ENCODE data around the gene SCGB1A1.
"Not testable (repeated sequence)": the region's sequence is repeated elsewhere in the genome, so short reads cannot be mapped to it uniquely, and the experiment has no call there.

Gene SCGB1A1

DNA sequence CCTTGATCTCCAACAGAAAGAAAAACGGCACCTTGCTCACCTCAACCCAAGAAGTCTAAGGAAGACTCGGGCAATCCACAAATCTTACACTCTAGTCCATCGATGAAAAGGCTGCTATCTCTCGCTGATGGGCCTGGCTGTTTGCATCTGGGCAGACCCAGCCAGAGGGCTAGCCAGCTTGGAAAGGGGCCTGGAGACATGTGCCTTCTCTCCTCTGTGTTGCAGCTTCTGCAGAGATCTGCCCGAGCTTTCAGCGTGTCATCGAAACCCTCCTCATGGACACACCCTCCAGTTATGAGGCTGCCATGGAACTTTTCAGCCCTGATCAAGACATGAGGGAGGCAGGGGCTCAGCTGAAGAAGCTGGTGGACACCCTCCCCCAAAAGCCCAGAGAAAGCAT, 3.2 kb downstream of the SCGB1A1 start:
- DNase-seq (ENCODE audit: low spot score): no peak

DNA sequence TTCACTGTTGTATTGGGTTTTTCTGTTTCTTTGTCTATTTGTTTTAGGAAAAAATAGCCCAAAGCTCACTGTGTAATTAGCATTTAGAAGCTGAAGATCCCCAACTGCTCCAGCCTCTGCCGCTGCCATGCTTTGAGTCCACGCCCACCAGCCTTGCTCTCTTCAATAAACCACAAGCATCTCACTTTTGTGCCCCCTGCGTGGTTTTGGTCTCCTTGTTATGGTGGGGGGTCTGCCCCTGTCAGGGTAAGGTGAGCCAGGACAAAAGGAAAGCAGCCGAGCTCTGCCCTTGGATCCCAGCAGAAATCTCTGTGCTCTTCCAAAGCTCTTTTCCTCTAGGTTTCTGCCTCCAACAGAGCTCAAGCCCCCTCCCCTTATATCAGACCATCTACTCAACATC, 4.2 kb downstream of the SCGB1A1 start:
- no peak for DNase-seq (ENCODE audit: low spot score)

DNA sequence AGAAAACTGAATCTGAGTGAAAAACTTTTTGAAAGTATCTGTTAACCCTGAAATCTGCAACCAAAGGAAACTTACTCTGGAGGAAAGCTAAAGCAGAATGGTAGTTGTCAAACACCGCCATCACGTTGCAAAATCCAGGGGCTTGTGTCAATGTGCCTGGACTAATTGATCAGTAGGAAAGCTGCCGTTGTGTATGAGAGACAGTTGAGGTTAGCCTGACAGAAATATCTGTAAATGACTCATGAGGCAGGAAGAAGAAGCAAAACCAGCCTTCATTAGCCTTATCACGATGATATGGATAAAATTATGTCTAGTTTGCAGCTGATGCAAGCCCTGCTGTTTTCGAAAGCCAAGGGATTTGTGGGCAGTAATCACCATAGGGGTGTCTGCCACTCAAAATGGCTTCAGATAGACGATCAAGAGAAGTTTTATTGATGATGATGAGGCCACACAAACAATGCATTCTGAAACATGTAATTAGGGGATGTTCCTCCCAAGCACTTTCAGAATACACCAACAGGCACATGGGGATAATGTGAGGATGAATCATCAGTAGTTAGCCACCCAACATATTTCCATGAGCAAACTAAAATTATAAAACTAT, 8.9 kb downstream of the SCGB1A1 start:
- DNase-seq (ENCODE audit: low spot score): no peak

DNA sequence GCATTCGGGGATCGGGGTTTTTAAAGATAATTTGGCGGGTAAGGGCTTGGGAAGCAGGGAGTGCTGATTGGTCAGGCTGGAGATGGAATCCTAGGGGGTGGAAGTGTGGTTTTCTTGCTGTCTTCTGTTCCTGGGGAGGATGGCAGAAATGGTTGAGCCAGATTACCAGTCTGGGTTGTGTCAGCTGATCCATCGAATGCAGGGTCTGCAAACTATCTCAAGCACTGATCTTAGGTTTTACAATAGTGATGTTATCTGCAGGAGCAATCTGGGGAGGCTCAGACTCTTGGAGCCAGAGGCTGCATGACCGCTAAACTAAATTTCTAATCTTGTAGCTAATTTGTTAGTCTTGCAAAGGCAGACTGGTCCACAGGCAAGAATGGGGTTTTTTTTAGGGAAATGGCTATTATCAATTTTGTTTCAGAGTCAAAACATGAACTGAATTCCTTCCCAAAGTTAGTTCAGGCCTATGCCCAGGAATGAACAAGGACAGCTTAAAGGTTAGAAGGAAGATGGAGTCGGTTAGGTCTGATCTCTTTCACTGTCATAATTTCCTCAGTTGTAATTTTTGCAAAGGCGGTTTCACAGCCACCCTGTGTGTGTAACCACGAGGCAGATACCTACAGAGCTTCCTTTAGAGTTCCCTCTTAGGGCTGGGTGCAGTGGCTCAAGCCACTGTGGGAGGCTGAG, 10.2 kb downstream of the SCGB1A1 start:
- DNase-seq (ENCODE audit: low spot score): no peak

DNA sequence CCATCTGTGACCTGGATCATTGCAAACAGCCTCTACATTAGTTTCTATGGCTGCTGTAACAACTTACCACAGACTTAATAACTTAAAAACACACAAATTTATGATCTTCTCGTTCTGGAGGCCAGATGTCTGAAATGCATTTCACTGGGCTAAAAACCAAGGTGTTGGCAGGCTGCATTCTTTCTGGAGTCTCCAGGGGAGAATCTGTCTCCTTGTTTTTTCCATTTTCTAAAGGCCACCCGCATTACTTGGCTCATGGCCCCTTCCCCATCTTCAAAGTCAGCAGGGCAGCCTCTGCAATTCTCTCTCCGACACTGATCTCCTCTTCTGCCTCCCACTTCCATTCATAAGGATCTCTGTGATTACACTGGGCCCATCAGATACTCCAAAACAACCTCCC, 11.6 kb downstream of the SCGB1A1 start:
- DNase-seq (ENCODE audit: low spot score): no peak

DNA sequence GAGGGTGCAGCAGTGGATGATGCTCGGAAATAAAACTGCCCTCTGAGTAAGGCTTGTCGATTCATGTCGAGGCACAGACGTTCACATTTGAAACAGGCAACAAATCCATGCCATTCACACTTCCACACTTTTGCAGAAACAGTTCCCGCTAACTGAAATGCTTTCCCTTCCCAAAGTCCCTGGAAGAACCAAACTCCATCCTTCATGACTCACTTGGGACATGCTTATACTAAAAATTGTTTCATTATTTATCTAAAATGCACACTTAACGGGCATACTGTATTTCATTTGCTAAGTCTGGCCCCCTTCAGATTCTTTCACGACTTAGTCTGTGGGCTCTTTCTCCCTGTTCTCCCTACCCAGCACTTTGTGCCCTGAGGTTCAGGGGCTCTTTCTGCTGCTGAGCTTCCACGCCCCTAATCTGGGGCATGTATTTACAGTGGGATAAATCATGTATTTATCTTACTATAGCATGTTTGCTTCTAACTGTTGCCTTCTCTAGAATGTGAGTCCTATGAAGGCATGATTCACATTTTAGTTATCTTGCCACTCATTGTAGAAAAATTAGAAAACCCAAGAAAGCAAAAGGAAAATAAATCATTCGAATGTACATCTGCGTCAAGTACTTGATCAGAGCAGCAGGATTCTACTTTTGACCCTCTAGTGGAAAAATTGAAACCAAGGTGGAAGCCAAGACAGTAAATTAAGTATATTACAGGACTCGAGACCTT, 12.5 kb downstream of the SCGB1A1 start:
- no peak for DNase-seq (ENCODE audit: low spot score)

DNA sequence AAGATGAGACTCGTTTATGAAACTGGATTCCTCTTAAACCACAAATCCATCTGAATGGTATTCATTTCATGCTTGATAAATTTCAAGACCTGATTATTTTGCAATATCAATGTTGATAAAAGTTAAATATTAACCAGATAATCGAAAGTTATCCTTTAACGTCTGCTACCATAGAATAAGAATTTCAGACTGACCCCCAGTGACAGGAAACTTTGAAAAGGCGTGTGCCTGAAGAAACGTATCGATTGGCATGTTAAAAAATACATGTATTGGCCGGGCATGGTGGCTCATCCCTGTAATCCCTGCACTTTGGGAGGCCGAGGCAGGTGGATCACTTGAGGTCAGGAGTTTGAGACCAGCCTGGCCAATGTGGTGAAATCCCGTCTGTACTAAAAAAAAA, 13.9 kb downstream of the SCGB1A1 start:
- peak; percentile 32 for DNase-seq (ENCODE audit: low spot score)

DNA sequence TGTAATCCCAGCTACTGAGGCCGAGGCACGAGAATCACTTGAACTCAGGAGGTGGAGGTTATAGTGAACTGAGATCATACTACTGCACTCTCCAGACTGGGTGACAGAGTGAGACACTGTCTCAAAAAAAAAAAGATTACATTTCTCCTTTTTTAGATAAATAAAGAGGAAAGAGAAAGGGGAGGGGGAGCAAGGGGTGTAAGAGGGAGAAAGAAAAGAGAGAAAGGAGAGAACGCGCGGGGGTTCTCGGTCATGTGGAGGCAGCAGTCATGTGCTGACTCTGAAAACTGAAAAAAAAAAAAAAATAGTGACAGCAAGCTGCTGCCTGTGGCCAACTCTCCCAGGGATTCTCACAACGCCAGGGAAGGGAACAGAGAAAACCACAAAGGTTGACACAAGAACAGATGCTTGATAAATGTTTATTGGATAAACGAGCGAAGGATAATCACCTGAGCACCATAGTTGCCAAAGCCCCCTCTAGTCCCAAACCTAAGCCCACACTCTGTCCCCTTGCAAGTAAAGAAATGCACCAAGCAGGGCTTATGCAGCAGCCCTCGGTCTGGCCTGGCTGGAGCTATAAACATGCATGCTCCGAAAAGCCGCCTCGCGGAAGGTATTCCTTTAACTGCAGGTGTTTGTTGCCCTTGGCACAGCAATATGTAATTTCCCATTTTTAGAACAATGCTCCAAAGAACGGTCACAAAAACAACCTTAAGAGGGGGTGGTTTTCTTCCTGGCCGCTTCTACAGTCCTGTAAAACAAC, 14.5 kb downstream of the SCGB1A1 start:
- no peak for DNase-seq (ENCODE audit: low spot score)

DNA sequence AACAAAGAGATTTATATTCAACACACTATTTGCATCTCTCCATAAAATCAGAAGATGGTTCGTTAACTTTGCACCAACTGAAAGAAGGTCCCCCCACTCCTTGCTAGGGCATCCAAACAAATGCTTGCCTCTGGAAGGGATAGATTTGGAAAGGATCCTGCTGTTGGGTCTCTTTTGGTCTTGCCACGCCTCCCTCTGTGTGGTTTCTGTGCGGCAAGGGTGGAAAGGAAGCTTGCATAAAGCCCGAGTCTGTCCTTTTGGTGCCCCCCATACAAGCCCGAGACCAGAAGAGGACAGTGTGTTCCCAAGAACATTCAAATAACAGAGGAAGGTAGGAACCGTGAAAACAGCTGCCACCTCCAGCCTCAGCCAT, 15.1 kb downstream of the SCGB1A1 start:
- no peak for DNase-seq (ENCODE audit: low spot score)

DNA sequence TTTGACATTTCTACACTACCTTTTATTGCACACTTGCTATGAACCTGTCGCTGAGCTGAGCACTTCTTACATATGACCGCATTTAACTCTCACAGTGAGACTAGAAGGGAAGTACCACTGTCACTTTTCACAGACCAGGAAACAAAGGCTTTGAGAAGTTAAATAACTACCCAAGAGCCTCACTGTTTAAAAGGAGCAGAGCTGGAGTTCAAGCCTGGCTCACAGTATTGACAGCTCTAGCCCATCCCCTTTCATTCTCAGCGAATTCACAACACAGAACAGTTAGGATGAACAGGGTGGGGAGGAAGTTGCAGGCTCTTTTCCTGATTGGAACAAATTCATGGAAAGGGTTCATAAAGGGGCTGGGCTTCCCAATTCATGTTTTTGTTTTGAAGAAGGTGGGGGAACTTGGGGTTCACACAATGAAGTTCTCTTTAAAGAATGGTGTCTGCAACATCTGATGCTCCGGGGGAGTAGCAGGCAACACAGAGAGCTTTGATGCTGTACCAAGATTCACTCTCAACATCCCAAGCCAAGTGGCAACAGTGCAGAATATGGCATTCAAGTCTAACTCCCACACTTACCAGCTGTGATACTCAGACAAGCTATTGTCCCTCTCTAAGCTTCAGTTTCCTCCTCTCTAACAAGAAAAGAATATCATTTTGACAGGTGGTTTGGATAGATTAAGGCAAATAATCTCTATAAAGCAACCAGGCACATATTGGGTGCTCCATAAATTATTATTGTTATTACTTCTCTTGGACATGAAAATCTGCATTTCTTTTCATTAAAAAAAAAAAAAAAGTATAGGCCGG, 17.2 kb downstream of the SCGB1A1 start:
- DNase-seq (ENCODE audit: low spot score): no peak

DNA sequence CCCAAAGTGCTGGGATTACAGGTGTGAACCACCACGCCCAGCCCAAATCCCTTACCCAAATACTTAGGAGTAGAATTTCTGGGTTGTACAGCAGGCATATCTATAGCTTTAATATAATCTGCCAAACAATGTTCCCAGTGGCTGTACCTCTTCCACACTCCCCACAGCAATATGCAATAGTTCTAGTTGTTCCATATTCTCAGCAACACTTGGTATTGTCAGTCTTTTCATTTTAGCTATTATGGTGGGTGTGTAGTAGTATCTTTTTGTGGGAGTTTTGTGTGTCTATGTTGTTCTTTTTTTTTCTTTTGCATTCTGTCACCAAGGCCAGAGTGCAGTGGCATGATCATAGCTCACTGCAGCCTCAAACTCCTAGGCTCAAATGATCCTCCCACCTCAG, 18.8 kb downstream of the SCGB1A1 start:
- no peak for DNase-seq (ENCODE audit: low spot score)

DNA sequence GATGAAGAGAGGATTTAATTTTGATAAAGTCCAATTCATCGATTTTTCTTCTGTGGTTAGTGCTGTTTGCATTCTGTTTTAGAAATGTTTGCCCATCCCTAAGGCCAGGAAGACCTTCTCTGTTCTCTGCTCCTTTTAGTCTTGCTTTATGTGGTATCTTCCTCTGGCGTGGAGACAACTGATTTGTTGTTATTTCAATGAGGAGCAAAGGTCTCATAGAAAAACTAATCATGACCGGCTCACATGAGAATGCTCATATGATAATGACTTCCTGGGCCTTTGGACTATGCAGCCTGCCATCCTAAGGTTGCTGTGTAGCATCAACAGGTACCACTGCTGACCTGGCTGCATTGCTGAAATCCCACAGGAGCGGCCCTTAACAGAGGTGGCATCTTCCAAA, 19.8 kb downstream of the SCGB1A1 start:
- DNase-seq (ENCODE audit: low spot score): no peak

DNA sequence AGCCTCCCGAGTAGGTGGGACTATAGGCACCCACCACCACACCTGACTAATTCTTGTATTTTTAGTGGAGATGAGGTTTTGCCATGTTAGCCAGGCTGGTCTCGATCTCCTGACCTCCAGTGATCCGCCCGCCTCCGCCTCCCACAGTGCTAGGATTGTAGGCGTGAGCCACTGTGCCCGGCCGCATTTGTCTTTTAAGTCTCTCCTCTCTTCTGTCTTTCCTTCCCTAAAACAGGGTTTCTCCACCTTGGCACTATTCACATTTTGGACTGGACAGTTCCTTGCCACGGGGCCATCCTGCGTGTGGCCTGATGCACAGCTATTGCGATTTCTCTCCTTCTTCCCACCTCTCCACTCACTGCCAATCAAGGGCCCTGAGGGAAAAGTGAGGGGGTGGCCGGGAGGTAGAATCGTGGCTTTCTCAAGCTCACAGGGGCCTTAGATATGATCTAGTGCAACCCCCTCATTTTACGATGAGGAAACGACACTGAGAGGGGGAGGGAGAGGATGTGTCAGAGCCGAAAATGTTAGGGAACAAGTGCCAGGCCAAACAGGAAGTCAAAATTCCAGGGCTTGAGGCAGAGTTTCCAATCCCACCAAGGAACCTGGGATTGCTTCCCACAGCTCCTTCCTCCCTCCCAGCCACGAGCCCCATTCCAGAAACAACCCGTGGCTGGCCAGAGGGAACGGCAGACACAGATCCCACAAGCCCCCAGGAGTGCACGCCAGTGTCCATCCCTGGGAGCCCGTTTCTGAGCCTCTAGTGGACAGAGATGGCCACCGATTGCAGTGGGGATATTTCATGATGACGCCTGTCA, 21.2 kb downstream of the SCGB1A1 start:
- DNase-seq (ENCODE audit: low spot score): no peak

DNA sequence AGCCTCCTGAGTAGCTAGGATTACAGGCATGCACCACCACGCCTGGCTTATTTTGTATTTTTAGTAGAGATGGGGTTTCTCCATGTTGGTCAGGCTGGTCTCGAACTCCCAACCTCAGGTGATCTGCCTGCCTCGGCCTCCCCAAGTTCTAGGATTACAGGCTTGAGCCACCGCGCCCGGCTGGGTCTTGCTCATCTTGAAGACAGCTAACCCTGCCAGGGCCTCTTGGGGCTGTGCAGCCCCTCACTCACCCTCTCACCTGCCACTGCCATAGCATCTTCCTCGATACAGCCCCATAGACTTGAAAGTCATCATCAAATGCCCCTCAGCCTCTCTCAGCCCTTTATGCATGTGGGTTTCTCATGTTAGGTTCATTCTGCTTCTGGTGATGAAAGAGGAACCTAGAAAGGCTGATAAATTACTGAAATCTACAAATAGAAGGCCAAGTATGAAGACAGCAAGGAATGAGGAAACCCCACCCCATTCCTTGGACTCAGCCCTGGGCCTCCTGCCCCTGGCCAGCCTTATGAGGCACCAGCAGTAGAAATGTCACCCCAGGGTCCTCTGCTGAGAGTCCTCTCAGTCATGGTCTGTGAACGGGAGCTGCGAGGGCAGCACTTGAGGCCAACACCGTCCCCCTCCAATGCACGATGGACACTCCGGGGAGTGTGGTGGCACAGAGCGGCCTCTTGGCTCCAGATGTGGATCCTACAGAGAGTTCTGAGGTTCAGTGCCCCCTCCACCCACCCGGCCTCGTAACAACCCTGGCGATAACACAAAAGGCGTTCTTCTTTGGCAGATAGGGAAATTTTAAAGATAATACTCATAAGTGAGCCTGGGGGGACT, 24.8 kb downstream of the SCGB1A1 start:
- no peak for DNase-seq (ENCODE audit: low spot score)

DNA sequence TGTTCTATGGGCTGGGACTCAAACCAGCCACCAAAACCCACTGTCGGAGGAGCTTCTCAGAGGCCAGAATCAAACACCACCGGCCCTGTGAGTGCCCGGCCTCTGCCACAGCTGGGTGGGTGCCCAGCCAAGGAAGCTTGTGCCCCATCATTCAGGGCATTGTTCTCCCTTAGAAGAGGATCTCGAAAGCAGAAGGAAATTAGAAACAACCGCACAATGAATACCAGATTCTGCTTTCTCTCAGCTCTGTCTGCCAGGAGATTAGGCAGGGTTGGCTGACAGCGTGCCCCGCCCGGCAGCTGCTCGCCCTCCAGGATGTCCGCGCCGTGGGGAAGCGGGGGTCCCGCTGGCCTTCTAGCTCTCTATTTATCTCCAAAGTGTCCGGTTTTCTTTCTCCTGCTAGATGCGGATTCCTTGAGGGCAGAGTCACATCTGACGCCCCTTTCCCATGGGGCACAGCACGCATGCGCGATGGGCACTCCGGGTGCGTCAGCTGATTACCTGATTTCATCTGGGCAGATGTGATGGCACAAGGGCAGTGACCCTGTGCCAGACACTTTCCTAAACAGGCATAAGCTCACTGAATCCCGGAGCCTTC, 25.5 kb downstream of the SCGB1A1 start:
- no peak for DNase-seq (ENCODE audit: low spot score)

DNA sequence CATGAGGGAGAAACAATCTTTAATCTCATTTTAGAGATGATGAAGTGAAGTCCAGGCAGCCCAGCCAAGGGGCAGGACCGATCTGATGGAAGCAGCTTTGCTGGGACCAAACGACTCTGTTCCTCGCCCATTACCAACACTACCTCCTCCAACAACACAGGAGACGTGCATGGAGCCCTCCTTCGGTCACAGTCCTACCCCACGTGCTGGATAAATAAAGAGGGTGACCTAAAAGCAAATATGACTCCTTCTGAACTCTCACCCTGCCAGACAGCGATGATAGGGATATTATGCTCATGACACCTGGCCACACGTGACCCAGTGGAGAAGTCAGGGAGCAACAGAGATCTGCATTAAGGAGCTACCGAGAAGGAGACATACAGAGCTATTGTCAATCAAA, 26.0 kb downstream of the SCGB1A1 start:
- DNase-seq (ENCODE audit: low spot score): no peak

DNA sequence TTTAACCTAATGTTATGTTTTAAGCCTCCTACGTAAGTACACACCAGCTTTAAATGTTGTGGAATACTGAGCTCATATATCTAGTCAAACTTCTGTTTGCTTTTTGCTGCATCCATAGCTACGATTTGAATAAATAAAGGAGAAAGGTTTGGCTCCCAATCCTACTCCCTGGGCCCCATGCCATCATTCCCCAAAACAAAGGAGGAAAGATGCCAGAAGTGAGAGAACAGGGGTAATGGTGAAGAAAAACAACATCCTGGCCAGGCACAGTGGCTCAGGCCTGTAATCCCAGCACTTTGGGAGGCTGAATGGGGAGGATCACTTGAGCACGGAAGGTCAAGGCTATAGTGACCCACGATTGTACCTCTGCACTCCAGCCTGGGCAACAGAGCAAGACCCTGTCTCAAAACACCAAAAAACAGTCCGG, 26.5 kb downstream of the SCGB1A1 start:
- DNase-seq (ENCODE audit: low spot score): no peak

DNA sequence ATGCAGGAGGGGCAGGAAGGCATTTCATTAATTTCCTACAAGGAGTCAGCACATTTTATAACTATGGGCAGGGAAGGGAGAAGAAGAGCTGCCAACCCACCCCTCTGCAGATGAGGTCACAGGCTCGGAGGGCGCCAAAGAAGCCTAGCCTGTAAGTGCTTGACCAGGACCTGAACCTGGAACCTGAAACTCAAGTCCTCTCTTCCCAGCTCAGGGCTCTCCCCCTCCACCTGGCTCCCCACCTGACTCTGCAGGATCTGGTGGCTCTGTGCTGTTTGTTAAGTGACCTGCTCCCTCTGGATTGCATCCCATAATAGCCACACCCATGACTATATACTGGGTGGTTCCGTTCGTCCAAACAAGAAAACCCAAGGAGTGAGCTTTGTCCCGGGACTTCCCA, 27.3 kb downstream of the SCGB1A1 start:
- no peak for DNase-seq (ENCODE audit: low spot score)

DNA sequence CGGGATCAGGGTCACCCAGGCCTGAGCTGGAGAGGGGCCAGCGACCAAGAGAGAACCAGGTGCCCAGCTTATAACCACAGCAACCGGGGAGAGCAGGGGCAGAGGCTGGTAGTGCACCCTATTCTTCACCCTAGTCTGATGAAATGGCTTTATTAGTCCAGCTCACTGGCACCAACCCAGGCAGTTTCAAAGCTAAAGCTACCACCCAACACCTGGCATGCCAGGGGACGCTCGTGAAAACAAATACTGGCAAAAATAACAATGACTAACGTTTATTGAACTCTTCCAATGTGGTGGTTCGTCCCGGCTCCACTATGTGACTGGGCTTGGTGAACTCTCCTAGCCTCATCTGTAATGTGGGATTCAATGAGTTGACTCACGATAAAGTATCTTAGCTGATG, 30.6 kb downstream of the SCGB1A1 start:
- no peak for DNase-seq (ENCODE audit: low spot score)

DNA sequence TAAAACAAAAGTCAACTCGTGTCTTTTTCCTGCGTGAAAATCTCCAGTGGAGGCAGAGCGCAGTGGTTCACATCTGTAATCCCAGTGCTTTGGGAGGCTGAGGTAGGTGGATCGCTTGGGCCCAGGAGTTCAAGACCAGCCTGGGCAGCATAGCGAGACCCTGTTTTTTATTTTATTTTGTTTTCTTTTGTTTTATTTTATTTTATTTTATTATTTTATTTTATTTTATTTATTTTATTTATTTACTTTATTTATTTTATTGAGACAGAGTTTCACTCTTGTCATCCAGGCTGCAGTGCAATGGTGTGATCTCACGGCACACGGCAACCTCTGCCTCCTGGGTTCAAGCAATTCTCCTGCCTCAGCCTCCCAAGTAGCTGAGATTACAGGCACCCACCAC, 31.1 kb downstream of the SCGB1A1 start:
- not testable (repeated sequence) for DNase-seq (ENCODE audit: low spot score)
